NCI-H69 (cell line): ENCODE data around the gene EEPD1.
A peak's percentile ranks its signal among the peaks of the same experiment; 100 is the strongest.
"Not testable (repeated sequence)": the region's sequence is repeated elsewhere in the genome, so short reads cannot be mapped to it uniquely, and the experiment has no call there.

ENCODE experiments used
- DNase-seq: peaks from one replicate; lab custom pipeline; 2025; lab: John Stamatoyannopoulos, UW

The EEPD1 gene

DNA sequence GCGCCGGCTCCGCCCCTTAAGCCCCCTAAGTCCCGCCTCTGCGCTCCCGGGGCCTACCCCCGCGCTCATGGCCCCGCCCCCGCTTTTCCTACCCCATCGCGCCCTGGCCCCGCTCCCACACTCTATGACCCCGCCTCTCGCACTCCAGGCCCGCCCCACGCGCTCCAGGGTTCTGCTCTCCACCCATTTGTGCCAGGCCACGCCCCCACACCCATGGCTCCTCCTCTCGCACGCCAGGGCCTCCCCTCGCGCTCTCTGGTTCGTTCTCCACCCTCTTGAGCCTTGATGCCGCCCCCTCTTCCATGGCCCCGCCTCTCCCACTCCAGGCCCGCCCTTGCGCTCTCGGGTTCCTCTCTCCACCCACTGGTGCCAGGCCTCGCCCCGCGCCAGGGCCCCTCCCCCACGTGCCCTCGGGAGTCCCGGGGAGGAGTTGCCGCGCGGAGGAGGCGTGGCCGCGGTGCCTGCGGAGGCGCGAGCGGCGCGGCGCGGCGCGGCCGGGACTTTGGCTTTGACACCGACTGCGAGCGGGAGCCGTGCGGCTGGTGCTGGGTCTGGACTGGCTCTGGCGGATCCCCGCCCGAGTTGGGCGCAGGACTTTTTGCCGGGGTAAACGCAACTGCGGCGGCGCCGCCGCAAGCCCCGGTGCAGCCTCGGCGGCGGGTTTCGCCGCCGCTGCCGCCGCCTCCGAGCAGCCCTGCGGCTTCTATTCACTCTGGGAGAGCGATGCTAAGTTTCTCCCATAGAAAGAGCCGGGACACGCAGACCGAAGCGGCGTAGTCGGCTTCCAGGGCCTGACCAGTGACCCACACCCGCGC, at the start of gene EEPD1:
Gene EEPD1 (plus strand): TSS at position 499 of the 815 bp plus-strand sequence. CDS start 1,071 bp downstream, outside the sequence.
- peak; percentile 99 for DNase-seq

DNA sequence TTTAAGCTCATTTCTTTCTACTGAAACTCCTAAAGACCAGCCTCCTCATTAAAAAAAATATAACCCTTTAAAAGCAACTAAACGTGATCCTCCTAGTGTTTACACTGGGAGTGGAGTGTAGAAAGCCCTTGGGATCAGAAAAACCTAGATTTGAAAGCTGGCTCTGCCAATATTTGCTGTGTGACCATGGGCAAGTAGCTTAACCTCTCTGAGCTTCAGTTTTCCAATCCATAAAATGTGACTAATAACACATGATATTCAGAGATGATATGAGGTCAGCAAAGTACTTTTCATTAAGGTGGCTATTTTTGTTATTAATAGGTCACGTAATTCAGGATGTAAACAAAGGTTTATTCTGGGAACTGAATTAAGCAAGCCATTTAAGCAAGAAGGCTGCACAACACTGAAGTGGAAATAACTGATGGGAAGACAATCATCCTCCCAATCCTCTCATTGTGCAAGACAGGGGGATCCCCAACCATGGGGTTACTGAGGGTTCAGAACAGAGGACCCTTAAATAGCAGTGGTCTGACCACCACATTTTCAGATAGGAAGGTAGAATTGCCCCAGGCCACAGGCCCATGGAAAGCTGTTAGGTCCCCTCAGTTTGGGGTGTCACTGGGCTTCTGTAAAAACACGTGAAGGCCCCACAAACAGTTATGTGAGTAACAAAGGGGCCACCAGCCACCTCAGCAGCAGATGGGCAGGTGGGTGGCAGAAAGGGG, 49.1 kb upstream of the EEPD1 start:
- no peak for DNase-seq

- DNase-seq: not testable (repeated sequence)
Observed at GRCh38 chr7:36106972-36107908, 45.8 kb upstream of the EEPD1 start.

DNA sequence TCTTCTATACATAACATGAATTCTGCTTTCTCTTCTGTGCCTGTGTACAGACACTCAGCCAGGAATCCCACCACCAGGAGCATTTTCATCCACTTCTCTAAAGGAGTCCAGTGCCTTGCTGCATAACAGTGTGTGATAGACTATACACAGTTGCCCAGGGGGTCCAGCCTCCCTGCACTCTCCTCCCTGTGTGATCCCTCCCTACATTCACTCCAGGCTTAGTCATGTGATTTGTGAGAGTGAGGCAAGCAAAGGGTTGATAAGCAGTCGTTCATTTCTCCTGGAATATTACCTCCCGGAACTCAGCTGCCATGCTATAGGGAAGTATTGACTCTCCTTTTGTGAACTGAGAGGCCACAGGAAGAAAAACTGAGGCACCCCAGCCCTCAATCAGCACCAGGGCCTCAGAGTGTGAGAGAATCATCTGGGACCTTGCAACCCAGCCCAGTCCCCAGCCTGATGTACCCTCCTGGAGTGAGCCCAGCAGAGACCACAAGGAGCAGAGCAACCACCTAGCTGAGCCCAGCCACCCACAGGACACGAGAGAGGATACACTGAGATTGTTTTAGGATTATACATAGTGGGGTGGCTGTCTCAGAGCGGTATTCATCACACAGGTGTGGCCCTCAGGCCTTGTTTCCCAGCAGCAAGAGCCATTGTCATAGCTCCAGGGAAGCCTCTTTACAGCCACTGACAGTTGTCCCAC, 45.0 kb upstream of the EEPD1 start:
- peak; percentile 10 for DNase-seq

DNA sequence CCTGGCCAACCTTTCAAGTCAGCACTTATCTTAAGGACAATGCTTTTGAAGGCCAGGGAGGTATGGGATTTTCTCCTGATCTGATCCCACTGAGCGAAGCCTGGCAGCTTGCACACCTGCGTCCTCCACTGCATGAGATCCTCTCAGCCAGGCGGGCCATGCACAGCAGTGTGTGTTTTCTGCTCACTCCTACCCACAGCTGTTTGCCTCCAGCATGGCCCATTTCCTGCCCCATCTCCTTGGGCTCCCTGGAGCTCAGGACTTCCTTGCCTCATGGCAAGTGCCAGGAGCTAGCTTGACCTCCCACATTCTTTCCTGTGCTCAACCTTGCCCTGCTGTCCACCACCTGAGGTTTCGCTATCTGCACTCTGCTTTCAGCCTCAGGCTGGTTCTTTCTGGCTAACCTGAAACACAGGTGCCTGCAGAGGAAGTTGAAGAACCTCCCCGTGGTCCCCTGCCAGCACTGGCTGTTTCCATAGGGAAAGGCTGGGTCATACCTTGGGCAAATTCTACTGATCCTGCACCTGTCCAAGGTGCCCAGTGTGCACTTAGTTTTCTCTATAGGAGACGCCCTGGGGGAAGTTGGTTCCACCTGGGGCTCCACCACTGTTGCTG, 43.9 kb upstream of the EEPD1 start:
- DNase-seq: peak; percentile 94

DNA sequence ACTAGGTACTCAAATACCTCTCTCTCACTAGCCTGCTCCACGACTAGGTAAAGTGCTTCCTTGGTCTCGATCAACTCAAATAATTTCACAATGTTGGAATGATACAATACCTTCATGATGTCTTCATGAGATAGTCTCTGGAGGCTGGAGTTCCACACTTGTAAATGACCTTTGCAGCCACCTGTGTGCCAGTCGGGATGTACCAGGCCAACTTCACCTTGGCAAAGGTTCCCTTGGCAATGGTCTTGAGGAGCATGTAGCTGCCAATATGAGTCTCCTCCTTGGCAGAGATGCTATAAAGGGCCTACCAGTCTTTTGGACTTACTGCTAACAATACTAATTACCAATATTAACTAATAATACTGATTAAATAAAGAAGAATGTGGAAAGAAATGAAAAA, 42.5 kb upstream of the EEPD1 start:
- DNase-seq: no peak

DNA sequence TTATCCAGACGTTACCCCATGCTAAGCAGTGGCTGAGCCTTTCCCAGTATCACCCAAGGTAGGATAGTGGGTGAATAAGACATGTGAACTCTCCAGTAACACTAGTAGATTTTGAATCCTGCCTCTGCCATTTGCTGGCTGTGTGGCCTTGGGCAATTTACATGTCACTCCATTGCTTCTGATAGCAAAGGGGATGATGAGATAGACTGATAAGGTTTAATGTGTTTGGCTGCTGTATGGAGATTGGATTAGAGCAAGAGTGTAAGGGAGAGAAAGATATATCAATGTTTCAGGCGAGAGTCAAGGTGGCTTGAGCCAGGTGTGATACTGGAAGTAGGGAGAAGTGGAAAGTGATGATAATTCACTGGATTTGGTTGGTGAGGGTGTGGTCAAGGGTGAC, 40.1 kb upstream of the EEPD1 start:
- no peak for DNase-seq

DNA sequence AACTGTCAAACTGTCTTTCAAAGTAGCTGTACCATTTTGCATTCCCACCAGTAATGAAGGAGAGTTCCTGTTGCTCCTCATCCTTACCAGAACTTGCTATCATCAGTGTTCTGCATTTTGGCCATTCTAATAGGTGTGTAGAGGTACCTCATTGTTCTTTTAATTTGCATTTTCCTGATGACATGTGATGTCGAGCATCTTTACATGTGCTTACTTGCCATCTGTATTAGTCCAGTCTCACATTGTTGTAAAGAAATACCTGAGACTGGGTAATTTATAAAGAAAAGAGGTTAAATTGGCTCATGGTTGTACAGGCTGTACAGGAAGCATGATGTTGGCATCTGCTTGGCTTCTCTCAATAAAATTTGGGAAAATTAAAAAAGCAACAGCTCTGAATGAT, 38.7 kb upstream of the EEPD1 start:
- DNase-seq: no peak

DNA sequence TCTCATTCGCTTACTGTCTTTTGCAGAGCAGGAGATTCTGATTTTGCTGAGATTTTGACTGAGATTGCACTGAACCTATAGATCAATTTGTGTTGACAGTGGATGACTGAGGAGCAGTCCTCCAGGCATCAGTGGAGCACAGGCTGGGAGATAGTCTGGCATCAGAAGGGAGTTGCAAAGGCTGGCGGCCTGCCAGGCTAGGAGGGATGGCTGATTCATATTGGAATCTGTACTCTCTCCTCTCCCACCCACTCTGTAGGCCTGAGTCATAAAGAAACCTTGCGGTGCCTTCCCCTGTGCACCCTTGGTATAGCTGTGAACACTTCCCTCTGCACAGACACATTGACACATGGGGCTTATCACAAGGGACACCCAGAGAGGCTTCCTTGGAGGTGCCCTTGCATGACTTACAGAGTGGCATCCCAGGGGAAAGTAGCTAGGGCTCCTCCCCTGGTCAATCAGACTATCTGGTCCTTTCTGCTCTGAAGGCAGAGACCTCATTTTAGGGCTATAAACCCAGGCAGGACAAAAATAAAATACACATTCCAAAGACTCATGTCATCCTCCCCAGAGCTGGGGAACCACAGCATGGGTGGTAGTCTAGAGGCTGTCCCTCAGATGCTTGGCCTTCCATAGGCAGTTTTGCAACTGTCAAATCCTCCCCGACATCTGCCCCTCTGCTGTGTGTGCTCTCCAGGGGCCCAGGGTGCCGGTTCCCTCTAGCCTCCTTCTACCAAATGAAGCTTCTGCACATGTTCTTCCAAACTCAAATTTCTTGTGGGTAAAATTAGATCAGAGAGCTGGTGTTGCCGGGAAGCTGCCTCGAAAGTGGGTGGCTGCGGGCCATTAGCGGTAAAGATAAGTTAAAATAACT, 37.4 kb upstream of the EEPD1 start:
- peak; percentile 53 for DNase-seq

- no peak for DNase-seq
Observed at GRCh38 chr7:36116347-36117202, 36.5 kb upstream of the EEPD1 start.

GRCh38 chr7:36117203-36117840, 35.7 kb upstream of the EEPD1 start:
- no peak for DNase-seq

DNA sequence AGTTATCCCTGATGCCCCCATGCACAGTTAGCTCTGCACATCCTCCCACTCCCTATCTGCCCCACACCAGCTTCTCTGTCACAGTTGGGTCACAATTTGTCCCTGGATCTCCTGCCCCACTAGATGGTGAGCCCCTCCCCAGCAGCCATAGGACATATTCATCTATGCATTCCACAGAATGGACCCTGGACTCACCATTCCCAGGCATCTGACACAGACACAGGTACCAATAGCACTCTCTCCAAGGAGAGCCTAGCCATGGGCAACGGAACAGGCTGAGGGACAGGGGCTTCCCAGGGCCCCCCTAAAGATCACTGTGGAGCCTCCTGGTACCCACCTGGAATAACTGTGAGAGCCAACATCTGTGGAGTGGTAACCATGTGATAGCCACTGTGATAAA, 34.7 kb upstream of the EEPD1 start:
- no peak for DNase-seq

- DNase-seq: peak; percentile 13
Observed at GRCh38 chr7:36119005-36119706, 33.9 kb upstream of the EEPD1 start.

DNA sequence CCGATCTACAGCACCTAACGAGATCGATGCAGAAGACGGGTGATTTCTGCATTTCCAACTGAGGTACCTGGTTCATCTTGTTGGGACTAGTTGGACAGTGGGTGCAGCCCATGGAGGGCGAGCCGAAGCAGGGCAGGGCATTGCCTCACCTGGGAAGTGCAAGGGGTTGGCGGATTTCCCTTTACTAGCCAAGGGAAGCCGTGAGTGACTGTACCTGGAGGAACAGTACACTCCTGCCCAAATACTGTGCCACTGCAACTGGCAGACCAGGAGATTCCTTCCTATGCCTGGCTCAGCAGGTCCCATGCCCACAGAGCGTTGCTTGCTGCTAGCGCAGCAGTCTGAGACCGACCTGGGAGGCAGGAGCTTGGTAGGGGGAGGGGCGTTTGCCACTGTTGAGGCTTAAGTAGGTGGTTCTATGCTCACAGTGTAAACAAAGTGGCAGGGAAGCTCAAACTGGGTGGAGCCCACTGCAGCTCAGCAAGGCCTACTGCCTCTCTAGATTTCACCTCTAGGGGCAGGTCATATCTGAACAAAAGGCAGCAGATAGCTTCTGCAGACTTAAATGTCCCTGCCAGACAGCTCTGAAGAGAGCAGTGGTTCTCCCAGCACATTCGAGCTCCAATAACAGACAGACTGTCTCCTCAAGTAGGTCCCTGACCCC, 32.9 kb upstream of the EEPD1 start:
- DNase-seq: peak; percentile 29

DNA sequence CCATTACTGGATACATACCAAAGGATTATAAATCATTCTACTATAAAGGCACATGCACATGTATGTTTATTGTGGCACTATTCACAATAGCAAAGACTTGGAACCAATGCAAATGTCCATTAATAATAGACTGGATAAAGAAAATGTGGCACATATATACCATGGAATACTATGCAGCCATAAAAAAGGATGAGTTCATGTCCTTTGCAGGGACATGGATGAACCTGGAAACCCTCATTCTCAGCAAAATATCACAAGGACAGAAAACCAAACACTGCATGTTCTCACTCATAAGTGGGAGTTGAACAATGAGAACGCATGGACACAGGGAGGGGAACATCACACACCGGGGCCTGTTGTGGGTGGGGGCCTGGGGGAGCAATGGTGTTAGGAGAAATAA, 27.4 kb upstream of the EEPD1 start:
- not testable (repeated sequence) for DNase-seq

DNA sequence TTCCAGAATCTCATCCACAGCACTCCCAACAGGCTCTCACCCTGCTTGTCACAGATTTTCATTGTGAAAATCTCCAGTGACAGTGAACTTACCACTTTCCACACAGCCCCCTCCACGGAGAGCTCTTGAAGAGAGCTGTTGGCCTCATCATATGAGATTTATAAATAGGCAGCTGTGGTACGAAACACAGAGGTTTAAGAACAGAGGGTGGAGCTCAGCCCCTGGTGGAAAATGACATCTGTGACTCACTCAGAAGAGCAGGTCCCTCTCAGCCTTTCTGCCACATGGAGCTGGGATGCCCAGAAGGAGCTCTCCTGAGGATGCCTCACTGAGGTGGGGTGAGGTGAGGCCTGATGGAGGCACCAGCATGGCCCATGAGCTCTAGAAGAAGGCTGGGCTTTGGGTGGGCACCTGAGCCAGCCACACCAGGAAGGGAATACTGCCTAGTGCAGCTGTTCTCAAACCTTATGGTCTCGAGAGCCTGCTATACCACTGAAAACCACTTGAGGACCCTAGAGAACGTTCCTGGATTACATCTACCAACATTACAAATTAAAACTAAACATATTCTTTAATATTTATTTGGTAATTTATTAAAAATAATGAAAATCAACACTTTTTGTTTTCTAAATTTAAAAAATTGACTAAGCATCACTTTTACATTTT, 25.8 kb upstream of the EEPD1 start:
- DNase-seq: peak; percentile 76
